Activated naive CD4-positive, alpha-beta T cell treated with anti-CD3 and anti-CD28 coated beads, Interleukin-2, amount 50 U/mL, for 24 hours (primary cell): ENCODE data around the gene YWHAH.
A peak's percentile ranks its signal among the peaks of the same experiment; 100 is the strongest.

Experiments used
- H3K27ac Mint-ChIP-seq: one replicate; pipeline ENCODE4 v1.8.0; 2021; ENCODE audit warnings: mild to moderate bottlenecking, mixed read lengths
- H3K27me3 Mint-ChIP-seq: one replicate; pipeline ENCODE4 v1.8.0; 2021; ENCODE audit warnings: mixed read lengths
- H3K36me3 Mint-ChIP-seq: one replicate; pipeline ENCODE4 v1.8.0; 2021; ENCODE audit warnings: mixed read lengths
- H3K4me1 Mint-ChIP-seq: one replicate; pipeline ENCODE4 v1.8.0; 2021; ENCODE audit warnings: mixed read lengths
- H3K4me3 Mint-ChIP-seq: one replicate; pipeline ENCODE4 v1.8.0; 2021; ENCODE audit warnings: mild to moderate bottlenecking, mixed read lengths
- H3K9me3 Mint-ChIP-seq: one replicate; pipeline ENCODE4 v1.8.0; 2021; ENCODE audit warnings: mixed read lengths

YWHAH gene

DNA sequence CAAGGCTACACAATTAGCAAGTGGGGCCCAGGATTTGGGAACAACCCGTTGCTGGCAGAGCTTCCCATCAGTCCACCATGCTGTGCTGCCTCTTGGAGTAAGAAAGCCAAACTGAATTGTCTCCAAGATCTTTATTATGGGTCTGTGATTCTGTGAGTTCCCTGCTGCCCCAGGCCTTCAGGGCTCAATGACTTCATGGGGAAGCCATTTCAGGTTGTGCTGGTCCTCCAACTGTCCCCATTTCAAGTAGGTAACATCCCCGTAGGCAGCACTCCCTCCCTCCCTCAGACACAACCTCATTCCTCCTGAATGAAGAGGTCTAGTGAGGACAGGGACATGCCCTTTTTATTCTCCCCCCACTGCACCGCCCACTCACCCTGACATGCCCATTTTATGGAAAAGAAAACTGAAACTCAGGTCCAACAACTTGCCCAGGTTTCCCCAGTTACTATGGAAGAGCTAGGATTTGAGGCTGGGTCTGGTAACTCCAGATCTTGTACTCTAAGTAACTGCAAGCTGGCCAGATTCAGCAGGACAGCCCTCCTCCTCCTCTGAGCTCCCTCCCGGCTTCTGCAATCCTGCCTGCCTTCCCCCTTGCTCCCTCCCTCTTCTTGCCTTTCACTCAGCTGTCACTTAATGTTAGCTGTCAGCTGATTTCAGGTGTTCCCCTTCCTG is 8.2 kb upstream of the YWHAH start:
- Mint-ChIP-seq H3K4me1 (no peaks in the 10 kb centered on the region), H3K27me3 (peaks cover 2% of the 10 kb centered on the region), H3K9me3 (no peaks in the 10 kb centered on the region), H3K36me3 (no peaks in the 10 kb centered on the region), H3K4me3 (no peak overlapping the region), H3K27ac (no peak overlapping the region)

- Mint-ChIP-seq H3K4me3 (no peak overlapping the region), H3K36me3 (no peaks in the 10 kb centered on the region), H3K27ac (no peak overlapping the region), H3K9me3 (no peaks in the 10 kb centered on the region), H3K27me3 (peaks cover 2% of the 10 kb centered on the region), H3K4me1 (peaks cover 4% of the 10 kb centered on the region)
These were observed 7.0 kb upstream of the YWHAH start for GRCh38 chr22:31937341-31937740.

GRCh38 chr22:31938296-31938695 is 6.0 kb upstream of the YWHAH start:
- Mint-ChIP-seq H3K36me3 (no peaks in the 10 kb centered on the region), H3K4me1 (peaks cover 11% of the 10 kb centered on the region), H3K9me3 (no peaks in the 10 kb centered on the region), H3K27me3 (no peaks in the 10 kb centered on the region), H3K4me3 (no peak overlapping the region), H3K27ac (no peak overlapping the region)

DNA sequence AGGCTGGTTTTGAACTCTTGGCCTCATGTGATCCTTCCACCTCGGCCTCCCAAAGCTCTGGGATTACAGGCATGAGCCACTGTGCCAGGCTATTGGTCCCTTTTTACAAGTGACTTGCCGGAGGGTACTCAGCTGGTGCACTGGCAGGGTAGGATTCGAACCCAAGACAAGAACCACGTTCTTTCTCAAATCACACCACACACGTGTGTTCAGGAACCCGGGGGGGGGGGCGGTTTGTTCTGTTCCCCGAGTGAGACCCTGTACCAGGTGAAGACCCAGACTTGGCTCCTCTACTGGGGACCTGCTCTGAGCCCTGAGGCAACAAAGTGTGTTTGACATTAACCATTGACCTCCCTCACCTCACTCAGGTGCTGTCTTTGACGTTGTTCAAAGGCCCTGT is 3.8 kb upstream of the YWHAH start:
- H3K27ac Mint-ChIP-seq: no peak overlapping the region
- no peaks in the 10 kb centered on the region for H3K9me3 Mint-ChIP-seq
- H3K4me3 Mint-ChIP-seq: no peak overlapping the region
- no peaks in the 10 kb centered on the region for H3K27me3 Mint-ChIP-seq
- peaks cover 16% of the 10 kb centered on the region for H3K4me1 Mint-ChIP-seq
- no peaks in the 10 kb centered on the region for H3K36me3 Mint-ChIP-seq

DNA sequence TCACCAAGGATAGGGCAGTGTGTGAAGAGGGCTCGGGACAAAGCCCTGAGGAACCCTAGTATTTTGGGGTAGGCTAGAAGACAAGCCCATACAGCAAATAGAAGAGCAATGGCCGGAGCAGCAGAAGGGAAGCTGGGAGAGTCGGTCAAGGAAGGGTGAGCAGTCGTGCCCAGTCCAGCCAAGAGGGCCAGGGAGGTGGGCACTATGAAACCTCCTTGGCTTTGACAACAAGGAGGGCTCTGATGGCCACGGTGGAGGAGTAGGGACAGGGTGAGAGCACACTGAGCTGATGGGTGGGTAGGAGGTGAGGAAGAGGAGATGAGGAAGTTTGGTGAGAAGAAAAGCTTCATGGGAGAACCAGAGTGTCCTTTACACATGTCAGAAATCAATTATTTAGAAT is 2.2 kb upstream of the YWHAH start:
- peak overlapping the region; percentile 15 for H3K27ac Mint-ChIP-seq
- H3K27me3 Mint-ChIP-seq: no peaks in the 10 kb centered on the region
- H3K4me3 Mint-ChIP-seq: peak overlapping the region; percentile 23
- no peaks in the 10 kb centered on the region for H3K36me3 Mint-ChIP-seq
- H3K4me1 Mint-ChIP-seq: peaks cover 19% of the 10 kb centered on the region
- H3K9me3 Mint-ChIP-seq: no peaks in the 10 kb centered on the region

GRCh38 chr22:31943206-31943977 is 943 bp upstream of the YWHAH start:
- peak overlapping the region; percentile 77 for H3K27ac Mint-ChIP-seq
- H3K36me3 Mint-ChIP-seq: peaks cover 3% of the 10 kb centered on the region
- peaks cover 23% of the 10 kb centered on the region for H3K4me1 Mint-ChIP-seq
- H3K9me3 Mint-ChIP-seq: no peaks in the 10 kb centered on the region
- H3K4me3 Mint-ChIP-seq: peak overlapping the region; percentile 93
- H3K27me3 Mint-ChIP-seq: no peaks in the 10 kb centered on the region

DNA sequence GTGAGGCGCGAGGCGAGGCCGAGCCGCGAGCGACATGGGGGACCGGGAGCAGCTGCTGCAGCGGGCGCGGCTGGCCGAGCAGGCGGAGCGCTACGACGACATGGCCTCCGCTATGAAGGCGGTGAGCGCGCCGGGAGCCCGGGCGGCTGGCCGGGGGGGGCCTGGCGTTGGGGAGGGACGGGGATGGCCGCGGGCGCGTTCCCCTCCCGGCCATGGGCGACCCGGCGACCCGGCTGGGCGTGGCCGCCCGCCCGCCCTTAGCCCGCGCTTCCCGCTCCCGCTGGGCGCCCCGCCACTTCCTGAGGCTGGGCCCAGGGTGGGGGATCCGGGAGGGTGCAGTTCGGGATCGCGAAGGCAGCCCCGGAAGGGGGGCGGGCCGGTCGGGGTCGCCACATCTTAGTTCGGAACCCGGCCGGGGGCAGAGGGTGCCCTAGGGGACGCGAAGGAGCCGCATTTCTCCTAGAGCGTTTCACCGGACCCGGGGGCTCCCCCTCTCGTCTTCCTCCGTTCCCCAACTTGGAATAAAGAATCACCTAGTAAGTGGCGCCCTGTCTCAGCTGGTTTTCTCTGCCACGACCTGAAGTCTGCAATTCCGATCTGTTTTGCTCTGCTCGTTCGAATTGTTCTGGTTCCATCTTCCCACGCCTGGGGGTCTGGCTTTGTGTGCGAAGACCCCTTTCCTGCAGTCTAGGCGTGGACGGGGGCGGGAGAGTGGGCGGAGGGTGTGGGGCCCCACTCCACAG is 536 bp downstream of the YWHAH start:
- Mint-ChIP-seq H3K27me3 (no peaks in the 10 kb centered on the region), H3K9me3 (no peaks in the 10 kb centered on the region), H3K27ac (no peak overlapping the region), H3K4me1 (peaks cover 23% of the 10 kb centered on the region), H3K4me3 (no peak overlapping the region), H3K36me3 (peaks cover 3% of the 10 kb centered on the region)

- Mint-ChIP-seq H3K27me3 (no peaks in the 10 kb centered on the region), H3K4me3 (no peak overlapping the region), H3K27ac (no peak overlapping the region), H3K4me1 (peaks cover 23% of the 10 kb centered on the region), H3K36me3 (peaks cover 3% of the 10 kb centered on the region), H3K9me3 (no peaks in the 10 kb centered on the region)
These were observed 1.1 kb downstream of the YWHAH start for GRCh38 chr22:31945443-31945855.

- H3K4me1 Mint-ChIP-seq: peaks cover 27% of the 10 kb centered on the region
- no peaks in the 10 kb centered on the region for H3K9me3 Mint-ChIP-seq
- H3K36me3 Mint-ChIP-seq: peaks cover 5% of the 10 kb centered on the region
- no peaks in the 10 kb centered on the region for H3K27me3 Mint-ChIP-seq
- no peak overlapping the region for H3K4me3 Mint-ChIP-seq
- H3K27ac Mint-ChIP-seq: no peak overlapping the region
These were observed 1.8 kb downstream of the YWHAH start for GRCh38 chr22:31945971-31946680.

DNA sequence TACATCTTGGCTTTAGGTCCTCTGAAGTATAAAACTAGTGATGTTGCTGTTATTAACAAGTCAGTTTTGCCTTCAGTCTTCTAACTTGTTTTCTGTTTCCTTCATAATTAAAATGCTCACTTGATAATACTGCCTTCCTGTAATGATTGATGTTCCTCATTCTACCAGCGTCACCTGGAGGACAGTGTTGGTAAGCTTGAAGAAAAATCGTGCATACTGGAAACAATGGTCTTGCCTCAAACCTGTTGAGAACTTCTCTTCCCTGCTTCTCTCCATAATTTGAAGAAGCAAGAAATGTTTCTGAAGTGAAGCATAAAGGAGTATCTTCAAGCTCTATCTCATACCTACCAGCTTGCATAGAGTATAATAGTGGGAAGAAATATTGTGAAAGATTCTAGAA is 3.0 kb downstream of the YWHAH start:
- Mint-ChIP-seq H3K4me1 (peaks cover 35% of the 10 kb centered on the region), H3K4me3 (no peak overlapping the region), H3K27me3 (no peaks in the 10 kb centered on the region), H3K36me3 (peaks cover 5% of the 10 kb centered on the region), H3K27ac (no peak overlapping the region), H3K9me3 (no peaks in the 10 kb centered on the region)

DNA sequence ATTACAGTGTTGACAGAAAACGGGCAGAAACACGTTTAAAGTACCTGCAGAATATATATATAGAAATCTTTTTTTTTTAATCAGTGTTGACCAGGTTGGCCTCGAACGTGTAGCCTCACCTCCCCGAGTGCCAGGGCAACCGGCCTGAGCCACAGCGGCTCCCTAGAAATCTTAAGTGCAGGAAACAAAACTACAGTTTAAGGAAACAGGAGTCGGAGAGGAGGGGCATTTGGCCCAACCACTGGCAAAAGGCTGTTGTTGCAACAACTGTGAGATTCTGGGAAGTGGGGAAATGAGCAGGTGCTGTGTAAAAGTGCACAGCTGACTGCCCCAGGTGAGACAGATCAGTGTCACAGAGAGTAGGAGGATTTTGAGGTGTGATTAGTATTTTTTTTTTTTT is 3.7 kb downstream of the YWHAH start:
- H3K27ac Mint-ChIP-seq: no peak overlapping the region
- H3K4me3 Mint-ChIP-seq: no peak overlapping the region
- peaks cover 36% of the 10 kb centered on the region for H3K4me1 Mint-ChIP-seq
- H3K36me3 Mint-ChIP-seq: peaks cover 5% of the 10 kb centered on the region
- no peaks in the 10 kb centered on the region for H3K9me3 Mint-ChIP-seq
- no peaks in the 10 kb centered on the region for H3K27me3 Mint-ChIP-seq

GRCh38 chr22:31950226-31950625 is 5.9 kb downstream of the YWHAH start:
- peaks cover 5% of the 10 kb centered on the region for H3K36me3 Mint-ChIP-seq
- no peaks in the 10 kb centered on the region for H3K27me3 Mint-ChIP-seq
- no peak overlapping the region for H3K4me3 Mint-ChIP-seq
- H3K4me1 Mint-ChIP-seq: peaks cover 48% of the 10 kb centered on the region
- H3K9me3 Mint-ChIP-seq: no peaks in the 10 kb centered on the region
- H3K27ac Mint-ChIP-seq: no peak overlapping the region

DNA sequence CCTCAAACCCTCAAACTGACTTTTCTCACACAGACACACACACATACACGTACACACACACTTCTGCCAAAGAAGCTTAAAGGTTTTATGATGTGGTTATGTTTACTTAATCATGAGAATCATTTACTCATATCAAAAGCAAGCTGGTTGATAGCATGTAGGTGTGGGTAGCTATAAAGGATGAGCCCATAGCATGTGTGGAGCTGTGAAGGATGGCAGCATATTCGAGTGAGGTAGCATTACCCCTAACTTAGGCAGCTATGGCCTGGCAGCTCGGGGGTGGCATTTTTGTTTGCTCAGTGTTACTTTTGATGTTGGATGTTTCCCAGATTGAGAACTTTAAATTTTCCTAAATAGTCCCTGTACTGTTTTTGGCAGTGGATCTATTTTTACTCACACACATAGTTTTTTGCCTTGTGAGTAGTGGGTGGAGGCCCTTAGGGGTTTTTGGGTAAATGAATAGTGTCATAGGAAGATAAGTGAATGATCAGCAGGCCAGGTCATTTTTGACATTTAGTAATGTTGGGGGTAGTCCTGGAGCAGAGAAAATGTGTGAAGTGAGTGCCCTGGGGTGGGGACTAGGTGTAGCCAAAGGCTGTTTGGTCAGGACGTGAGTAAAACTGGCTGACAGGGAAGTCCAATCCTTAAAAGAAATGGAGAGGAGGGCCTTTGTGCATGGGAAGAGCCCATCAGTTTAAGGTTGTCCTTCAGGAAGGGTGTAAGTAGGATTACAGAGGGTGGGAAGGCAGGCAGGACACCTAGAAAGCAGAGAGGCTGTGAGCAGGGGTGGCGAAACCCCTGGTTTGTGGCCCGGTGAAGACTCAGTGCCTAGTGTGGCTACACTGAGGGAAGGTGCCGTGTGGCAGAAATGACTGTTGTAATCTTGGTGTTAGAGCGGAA is 7.1 kb downstream of the YWHAH start:
- Mint-ChIP-seq H3K27ac (peak overlapping the region; percentile 25), H3K27me3 (no peaks in the 10 kb centered on the region), H3K4me1 (peaks cover 59% of the 10 kb centered on the region), H3K9me3 (no peaks in the 10 kb centered on the region), H3K4me3 (no peak overlapping the region), H3K36me3 (peaks cover 5% of the 10 kb centered on the region)

DNA sequence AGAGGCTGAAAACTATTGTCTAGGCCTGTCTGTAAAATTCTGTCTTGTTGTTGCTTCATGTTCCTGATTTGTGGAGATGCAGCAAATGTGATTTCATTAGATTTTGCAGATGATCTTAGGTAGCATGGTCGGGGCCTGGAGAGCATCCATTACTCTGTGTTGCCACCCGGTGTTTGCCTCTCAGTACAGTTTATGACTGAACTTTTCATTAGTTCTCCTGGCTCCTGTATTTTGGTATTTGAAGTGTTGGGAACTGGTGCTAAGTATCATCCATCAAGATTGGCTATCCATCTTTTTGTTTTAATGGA is 7.7 kb downstream of the YWHAH start:
- peaks cover 63% of the 10 kb centered on the region for H3K4me1 Mint-ChIP-seq
- no peak overlapping the region for H3K27ac Mint-ChIP-seq
- no peak overlapping the region for H3K4me3 Mint-ChIP-seq
- H3K9me3 Mint-ChIP-seq: no peaks in the 10 kb centered on the region
- no peaks in the 10 kb centered on the region for H3K27me3 Mint-ChIP-seq
- H3K36me3 Mint-ChIP-seq: peaks cover 5% of the 10 kb centered on the region

DNA sequence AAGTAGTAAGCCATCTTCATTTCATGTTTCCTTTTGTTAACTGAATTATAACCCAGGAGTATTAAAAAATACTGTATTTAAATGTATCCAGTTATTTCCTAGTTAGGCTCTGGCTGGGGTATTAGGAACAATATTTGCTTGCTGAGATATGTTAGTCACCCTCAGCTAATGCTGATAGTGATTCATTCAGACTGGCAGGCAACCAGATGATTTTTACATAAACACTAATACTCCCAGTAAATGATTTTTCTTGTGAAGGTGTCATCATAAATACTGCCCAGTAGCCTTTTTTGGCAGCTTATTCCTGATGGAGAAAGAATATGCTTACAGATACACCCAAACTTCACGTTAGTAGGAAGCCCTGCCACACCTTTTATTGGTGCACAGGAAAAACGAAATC is 8.1 kb downstream of the YWHAH start:
- H3K4me3 Mint-ChIP-seq: no peak overlapping the region
- no peaks in the 10 kb centered on the region for H3K9me3 Mint-ChIP-seq
- peaks cover 4% of the 10 kb centered on the region for H3K36me3 Mint-ChIP-seq

More for the DNA sequence above, 8.1 kb downstream of the YWHAH start:
- peaks cover 61% of the 10 kb centered on the region for H3K4me1 Mint-ChIP-seq
- H3K27me3 Mint-ChIP-seq: no peaks in the 10 kb centered on the region
- H3K27ac Mint-ChIP-seq: no peak overlapping the region
